ENCODE results near the gene UCHL1.
"Not testable (repeated sequence)": the region's sequence is repeated elsewhere in the genome, so short reads cannot be mapped to it uniquely, and the experiment has no call there.

The UCHL1 gene

GRCh38 chr4:41294445-41295062 lies 37.8 kb downstream of the UCHL1 start:
- no peak for DNase-seq (ENCODE audit: low spot score)

DNA sequence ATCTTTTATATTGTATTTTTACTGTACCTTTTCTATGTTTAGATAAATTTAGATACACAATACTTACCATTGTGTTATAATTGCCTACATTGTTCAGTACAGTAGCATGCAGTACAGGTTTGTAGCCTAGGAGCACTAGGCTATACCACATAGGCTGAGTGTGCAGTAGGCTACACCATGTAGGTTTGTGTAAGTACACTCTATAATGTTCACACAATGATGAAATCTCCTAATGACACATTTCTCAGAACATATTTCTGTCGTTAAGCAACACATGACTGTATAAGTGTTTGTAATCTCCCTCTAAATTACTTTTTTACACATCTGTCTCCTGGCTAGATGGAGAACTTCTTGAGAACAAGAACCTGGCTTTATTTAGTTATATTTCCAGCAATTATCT lies 40.3 kb downstream of the UCHL1 start:
- DNase-seq (ENCODE audit: low spot score): no peak

GRCh38 chr4:41297832-41298231 lies 41.1 kb downstream of the UCHL1 start:
- DNase-seq (ENCODE audit: low spot score): no peak

DNA sequence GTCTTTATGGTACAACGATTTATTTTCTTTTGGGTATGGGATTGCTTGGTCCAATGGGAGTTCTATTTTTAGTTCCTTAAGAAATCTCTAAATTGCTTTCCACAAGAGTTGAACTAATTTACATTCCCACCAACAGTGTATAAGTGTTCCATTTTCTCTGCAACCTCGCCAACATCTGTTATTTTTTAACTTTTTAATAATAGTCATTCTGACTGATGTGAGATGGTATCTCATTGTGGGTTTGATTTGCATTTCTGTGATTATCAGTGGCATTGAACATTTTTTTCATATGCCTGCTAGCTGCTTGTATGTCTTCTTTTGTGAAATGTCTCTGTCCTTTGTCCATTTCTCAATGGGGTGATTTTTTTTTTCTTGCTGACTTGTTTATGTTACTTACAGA lies 42.8 kb downstream of the UCHL1 start:
- no peak for DNase-seq (ENCODE audit: low spot score)

DNA sequence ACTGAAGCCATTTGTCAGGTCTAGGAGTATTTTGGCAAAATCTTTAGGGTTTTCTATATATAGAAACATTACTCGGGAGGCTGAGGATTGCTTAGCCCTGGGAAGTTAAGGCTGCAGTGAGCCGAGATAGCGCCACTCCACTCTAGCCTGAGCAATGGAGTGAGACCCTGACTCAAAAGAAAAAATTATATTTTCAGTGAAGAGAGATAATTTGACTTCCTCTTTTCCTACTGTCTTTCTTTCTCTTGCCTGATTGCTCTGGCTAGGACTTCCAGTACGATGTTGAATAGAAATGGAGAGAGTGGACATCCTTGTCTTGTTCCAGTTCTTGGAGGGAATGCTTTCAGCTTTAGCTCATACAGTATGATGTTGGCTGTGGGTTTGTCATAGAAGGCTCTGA lies 44.4 kb downstream of the UCHL1 start:
- DNase-seq (ENCODE audit: low spot score): no peak

DNA sequence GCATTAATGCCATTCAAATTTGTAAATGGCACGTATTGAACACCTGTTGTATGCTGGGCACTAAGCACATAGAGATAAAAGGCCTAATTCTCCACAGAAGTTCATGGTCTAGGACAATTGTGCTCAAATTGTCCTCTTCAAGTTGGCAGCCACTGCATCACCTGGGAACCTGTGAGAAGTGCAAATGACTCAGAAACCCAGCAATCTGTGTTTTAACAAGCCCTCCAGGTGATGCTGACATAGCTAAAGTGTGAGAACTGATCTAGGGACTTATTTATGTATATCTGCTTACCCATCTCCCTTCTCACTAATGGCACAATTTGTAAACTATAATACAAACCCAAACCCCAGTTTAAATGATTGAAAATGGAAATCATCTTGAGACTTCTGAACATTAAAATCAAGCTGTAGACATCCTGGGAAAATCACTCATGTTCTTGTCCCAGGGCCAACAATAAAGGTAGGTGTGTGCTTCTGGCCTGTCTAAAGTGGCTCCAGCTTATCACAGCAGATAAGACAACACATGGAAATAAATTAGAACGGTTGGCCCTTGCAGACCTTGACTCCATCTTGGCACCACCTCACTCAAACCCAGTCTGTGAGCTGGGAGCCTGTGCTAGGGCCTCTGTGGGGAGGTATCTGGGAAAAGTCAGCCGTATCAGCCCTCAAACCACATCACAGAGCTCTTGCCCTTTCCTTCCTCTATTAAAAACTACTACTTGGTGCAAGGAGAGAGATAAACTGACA lies 46.8 kb downstream of the UCHL1 start:
- DNase-seq (ENCODE audit: low spot score): no peak

DNA sequence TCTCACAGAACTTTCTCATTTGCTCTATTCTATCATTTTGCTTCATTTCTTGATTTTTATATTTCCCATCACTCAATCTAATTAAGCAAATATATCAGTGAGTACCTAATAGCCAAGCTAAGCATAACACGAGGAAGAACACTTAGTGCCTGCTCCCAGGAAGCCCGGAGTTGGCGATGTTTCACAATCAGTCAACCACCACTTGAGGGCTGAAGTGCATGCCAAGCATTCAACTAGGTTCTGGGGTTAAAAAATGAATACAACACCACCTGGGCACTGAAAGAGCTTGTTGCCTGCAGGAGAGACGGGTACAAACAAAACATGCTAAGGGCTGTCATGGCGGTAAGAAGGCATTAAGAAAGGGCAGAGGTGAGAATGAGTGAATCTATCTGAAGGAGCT lies 47.5 kb downstream of the UCHL1 start:
- DNase-seq (ENCODE audit: low spot score): no peak

- DNase-seq (ENCODE audit: low spot score): no peak
Measured at GRCh38 chr4:41305476-41305875, 48.7 kb downstream of the UCHL1 start.

GRCh38 chr4:41307638-41308037 lies 50.9 kb downstream of the UCHL1 start:
- DNase-seq (ENCODE audit: low spot score): no peak

DNA sequence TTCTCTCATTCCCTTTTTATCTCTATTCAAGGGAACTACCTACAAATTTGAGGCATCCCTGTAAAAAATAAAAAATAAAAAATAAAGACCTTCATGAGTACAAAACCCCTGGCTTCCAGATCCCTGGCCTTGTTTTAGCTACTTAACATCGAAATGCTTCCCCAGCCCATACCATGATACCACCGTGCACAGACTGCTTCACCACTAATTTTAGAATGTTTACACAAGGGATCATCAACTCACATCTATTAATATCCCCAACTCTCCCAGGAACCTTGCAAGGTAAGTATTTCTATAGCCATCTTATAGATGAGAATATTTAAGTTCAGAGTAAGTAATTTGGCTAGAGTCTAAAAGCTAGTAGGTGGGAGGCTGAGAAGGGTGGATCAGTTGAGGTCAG lies 51.7 kb downstream of the UCHL1 start:
- DNase-seq (ENCODE audit: low spot score): no peak

GRCh38 chr4:41315426-41315825 lies 58.7 kb downstream of the UCHL1 start:
- DNase-seq (ENCODE audit: low spot score): not testable (repeated sequence)

DNA sequence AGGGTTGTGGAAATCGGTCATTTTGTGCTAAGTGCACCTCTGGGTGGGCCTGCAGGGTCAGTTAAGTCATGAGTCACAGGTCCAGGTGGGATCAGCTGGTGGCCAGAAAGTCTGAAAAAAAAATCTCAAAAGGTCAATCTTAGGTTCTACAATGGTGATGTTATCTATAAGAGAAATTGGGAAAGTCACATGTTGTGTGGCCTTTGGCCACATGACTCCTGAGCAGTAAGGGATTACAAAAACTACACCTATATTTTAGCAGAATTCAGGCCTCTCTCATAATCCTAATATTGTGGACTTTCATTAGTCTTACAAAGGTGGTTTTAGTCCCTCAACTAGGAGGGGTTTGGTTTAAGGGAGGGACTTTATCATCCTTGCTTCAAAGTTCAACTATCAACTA lies 59.1 kb downstream of the UCHL1 start:
- no peak for DNase-seq (ENCODE audit: low spot score)
